Breast epithelium (tissue), 4 donors: ENCODE measurements around the gene TSR1. TPM values are rescaled to one million over a fixed set of nuclear protein-coding genes. Genes with fewer than 3 reads are reported as not detected.

Experiments
- DNase-seq, 2 donors: peaks; one replicate each; pipeline ENCODE4 v3.0.0-alpha.2; 2019; ENCODE audit warnings: low spot score in 2 of 2
- H3K27ac ChIP-seq, 2 donors: fragments of 200-600 bp; sonication (generic) in 1 of 2; one replicate each; pipeline ENCODE4 v1.5.1; 2016 to 2019; ENCODE audit warnings: mild to moderate bottlenecking in 1 of 2
- H3K27me3 ChIP-seq, 2 donors: fragments of 200-600 bp; sonication (generic) in 1 of 2; one replicate each; pipeline versions ENCODE4 v1.5.1 to v1.6.0; 2017 to 2019; ENCODE audit warnings: control low read depth in 1 of 2, mild to moderate bottlenecking in 1 of 2
- H3K36me3 ChIP-seq: fragments of 200-600 bp; one replicate; pipeline ENCODE4 v1.5.1; 2019
- H3K4me1 ChIP-seq, 2 donors: fragments of 200-600 bp; sonication (generic); one replicate each; pipeline ENCODE4 v1.5.1; 2016 to 2019; ENCODE audit warnings: control low read depth in 1 of 2
- H3K4me3 ChIP-seq, 3 donors: fragments of 200-600 bp; sonication (generic); 1 replicate in 2 of 3; 2 replicates in 1 of 3; pipeline ENCODE4 v1.5.1; 2016 to 2019; ENCODE audit warnings: mild to moderate bottlenecking in 3 of 3, moderate library complexity in 2 of 3
- H3K9me3 ChIP-seq, 2 donors: fragments of 200-600 bp; sonication (generic) in 1 of 2; one replicate each; pipeline ENCODE4 v1.5.1; 2016 to 2019; ENCODE audit warnings: control low read depth in 1 of 2
- CTCF ChIP-seq, 3 donors: fragments of 450-650 bp; IDR thresholded peaks; one replicate each; pipeline ENCODE4 v1.5.1; 2016 to 2017; ENCODE audit warnings: antibody characterized with exemption in 3 of 3, mild to moderate bottlenecking in 3 of 3, moderate library complexity in 3 of 3
- POLR2A ChIP-seq: fragments of 450-650 bp; IDR thresholded peaks from one replicate; pipeline ENCODE4 v1.6.1; 2016; ENCODE audit warnings: antibody characterized with exemption, mild to moderate bottlenecking, moderate library complexity
- POLR2AphosphoS5 ChIP-seq, 3 donors: sonication (generic); formaldehyde crosslinking; IDR thresholded peaks; one replicate each; pipeline ENCODE4 v1.6.1; 2017; ENCODE audit warnings: antibody characterized with exemption in 3 of 3
- intact Hi-C: fragments of 100-400 bp; cut with DNase I; formaldehyde crosslinking; loops from one replicate; pipeline ENCODE4 v1.15.1; 2023; ENCODE audit warnings: low total_unique reads
- total RNA-seq, 3 donors: library from RNA; depleted of rRNA; stranded (reverse); fragments of >200 nt; gene quantifications; one replicate each; pipeline ENCODE4 v1.1.0, GENCODE V29; 2016

Gene TSR1
- total RNA-seq, 3 donors from 2014 or later = 28.8 to 43.6 (median 43.0) TPM

- DNase-seq = no peak
- intact Hi-C loops = no loop called here
These were observed 32.8 kb upstream of the TSR1 start for GRCh38 chr17:2369039-2369438.

GRCh38 chr17:2368359-2368758 lies 32.1 kb upstream of the TSR1 start:
- DNase-seq = no peak
- H3K36me3 ChIP-seq = no peaks in the 10 kb centered on the region
- no peak overlapping the region for H3K4me3 ChIP-seq
- H3K9me3 ChIP-seq = no peaks in the 10 kb centered on the region
- no peak overlapping the region for H3K27ac ChIP-seq
- peaks cover 0 to 1% of the 10 kb centered on the region in 2 donors for H3K4me1 ChIP-seq
- no peaks in the 10 kb centered on the region for H3K27me3 ChIP-seq
- intact Hi-C loops = no loop called here
- TF ChIP-seq CTCF (IDR thresholded peaks at IDR 0.05) = no peak
- no peak for TF ChIP-seq POLR2A
- no peak for TF ChIP-seq POLR2AphosphoS5 (IDR thresholded peaks at IDR 0.05)

More at GRCh38 chr17:2369039-2369438, 32.8 kb upstream of the TSR1 start:
- no peak overlapping the region for H3K27ac ChIP-seq
- peaks cover 0 to 7% of the 10 kb centered on the region in 2 donors for H3K4me1 ChIP-seq
- no peaks in the 10 kb centered on the region for H3K36me3 ChIP-seq
- H3K4me3 ChIP-seq = no peak overlapping the region
- no peaks in the 10 kb centered on the region for H3K9me3 ChIP-seq
- no peaks in the 10 kb centered on the region for H3K27me3 ChIP-seq
- no peak for TF ChIP-seq POLR2A
- TF ChIP-seq CTCF (IDR thresholded peaks at IDR 0.05) = no peak
- no peak for TF ChIP-seq POLR2AphosphoS5 (IDR thresholded peaks at IDR 0.05)

- Histone ChIP-seq H3K27ac (no peak overlapping the region), H3K36me3 (no peaks in the 10 kb centered on the region), H3K27me3 (no peaks in the 10 kb centered on the region), H3K4me1 (no peaks in the 10 kb centered on the region), H3K9me3 (no peaks in the 10 kb centered on the region), H3K4me3 (no peak overlapping the region)
- no peak for TF ChIP-seq POLR2AphosphoS5 (IDR thresholded peaks at IDR 0.05)
- no peak for TF ChIP-seq POLR2A
- no peak for TF ChIP-seq CTCF (IDR thresholded peaks at IDR 0.05)
- DNase-seq = no peak
- intact Hi-C loops = no loop called here
These were observed 30.7 kb upstream of the TSR1 start for GRCh38 chr17:2366747-2367494.

GRCh38 chr17:2365132-2365531 lies 28.9 kb upstream of the TSR1 start:
- TF ChIP-seq POLR2A = no peak
- TF ChIP-seq POLR2AphosphoS5 (IDR thresholded peaks at IDR 0.05) = no peak
- TF ChIP-seq CTCF (IDR thresholded peaks at IDR 0.05) = no peak
- H3K9me3 ChIP-seq = no peaks in the 10 kb centered on the region
- no peaks in the 10 kb centered on the region for H3K36me3 ChIP-seq
- H3K4me1 ChIP-seq = no peaks in the 10 kb centered on the region
- no peaks in the 10 kb centered on the region for H3K27me3 ChIP-seq
- H3K4me3 ChIP-seq = no peak overlapping the region
- no peak overlapping the region for H3K27ac ChIP-seq
- intact Hi-C loops = no loop called here
- DNase-seq = no peak

- no peaks in the 10 kb centered on the region for H3K9me3 ChIP-seq
- H3K27ac ChIP-seq = no peak overlapping the region
- no peaks in the 10 kb centered on the region for H3K4me1 ChIP-seq
- no peaks in the 10 kb centered on the region for H3K36me3 ChIP-seq
- intact Hi-C loops = no loop called here
- no peak overlapping the region for H3K4me3 ChIP-seq
- no peaks in the 10 kb centered on the region for H3K27me3 ChIP-seq
- DNase-seq = no peak
- TF ChIP-seq POLR2A (no peak), CTCF (IDR thresholded peaks at IDR 0.05) (no peak), POLR2AphosphoS5 (IDR thresholded peaks at IDR 0.05) (no peak)
These were observed 28.5 kb upstream of the TSR1 start for GRCh38 chr17:2364763-2365116.
